HK-2 (cell line): Measurements from ENCODE around the gene MRTFA.

Experiments used
- DNase-seq: peaks from one replicate; pipeline ENCODE4 v3.0.0-alpha.2; 2018; ENCODE audit not compliant: unreplicated experiment

The MRTFA gene

GRCh38 chr22:40410731-40411505 lies 225.6 kb downstream of the MRTFA start:
- no peak for DNase-seq

GRCh38 chr22:40410272-40410671 lies 226.2 kb downstream of the MRTFA start:
- DNase-seq = no peak

- DNase-seq = no peak
Observed at GRCh38 chr22:40409613-40410113, 226.9 kb downstream of the MRTFA start.

DNA sequence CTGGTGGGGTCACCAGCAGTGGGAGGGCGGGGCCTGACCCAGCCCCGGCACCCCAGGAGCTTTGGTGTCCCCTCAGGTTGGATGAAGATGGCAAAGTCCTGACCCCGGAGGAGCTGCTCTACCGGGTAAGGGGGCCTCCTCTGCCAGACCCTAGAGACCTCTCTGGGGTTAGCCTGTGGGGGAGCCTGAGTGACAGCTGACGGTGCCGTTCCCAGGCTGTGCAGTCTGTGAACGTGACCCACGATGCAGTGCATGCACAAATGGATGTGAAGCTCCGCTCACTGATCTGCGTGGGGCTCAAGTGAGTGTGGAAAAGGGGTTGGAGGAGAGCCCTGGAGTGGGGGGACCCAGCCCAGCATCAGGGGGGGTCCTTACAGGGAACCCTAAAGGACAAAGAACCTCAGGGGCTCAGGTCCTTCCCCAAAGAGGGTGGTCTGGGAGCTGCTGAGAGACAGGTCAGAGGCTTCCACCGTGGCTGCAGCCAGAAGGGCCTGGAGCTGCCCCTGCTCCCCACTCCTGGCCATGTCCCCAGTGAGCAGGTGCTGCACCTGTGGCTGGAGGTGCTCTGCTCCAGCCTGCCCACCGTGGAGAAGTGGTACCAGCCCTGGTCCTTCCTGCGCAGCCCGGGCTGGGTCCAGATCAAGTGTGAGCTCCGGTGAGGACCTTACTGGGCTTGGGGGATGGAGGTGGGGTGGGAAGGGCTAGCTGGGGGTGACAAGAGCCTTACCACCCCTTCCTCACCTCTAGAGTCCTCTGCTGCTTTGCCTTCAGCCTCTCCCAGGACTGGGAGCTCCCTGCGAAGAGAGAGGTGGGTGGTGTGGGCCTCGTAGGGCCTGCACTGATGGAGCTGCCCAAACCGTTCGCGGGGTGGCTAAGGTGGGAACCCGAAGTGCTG lies 227.6 kb downstream of the MRTFA start:
- DNase-seq = no peak

DNA sequence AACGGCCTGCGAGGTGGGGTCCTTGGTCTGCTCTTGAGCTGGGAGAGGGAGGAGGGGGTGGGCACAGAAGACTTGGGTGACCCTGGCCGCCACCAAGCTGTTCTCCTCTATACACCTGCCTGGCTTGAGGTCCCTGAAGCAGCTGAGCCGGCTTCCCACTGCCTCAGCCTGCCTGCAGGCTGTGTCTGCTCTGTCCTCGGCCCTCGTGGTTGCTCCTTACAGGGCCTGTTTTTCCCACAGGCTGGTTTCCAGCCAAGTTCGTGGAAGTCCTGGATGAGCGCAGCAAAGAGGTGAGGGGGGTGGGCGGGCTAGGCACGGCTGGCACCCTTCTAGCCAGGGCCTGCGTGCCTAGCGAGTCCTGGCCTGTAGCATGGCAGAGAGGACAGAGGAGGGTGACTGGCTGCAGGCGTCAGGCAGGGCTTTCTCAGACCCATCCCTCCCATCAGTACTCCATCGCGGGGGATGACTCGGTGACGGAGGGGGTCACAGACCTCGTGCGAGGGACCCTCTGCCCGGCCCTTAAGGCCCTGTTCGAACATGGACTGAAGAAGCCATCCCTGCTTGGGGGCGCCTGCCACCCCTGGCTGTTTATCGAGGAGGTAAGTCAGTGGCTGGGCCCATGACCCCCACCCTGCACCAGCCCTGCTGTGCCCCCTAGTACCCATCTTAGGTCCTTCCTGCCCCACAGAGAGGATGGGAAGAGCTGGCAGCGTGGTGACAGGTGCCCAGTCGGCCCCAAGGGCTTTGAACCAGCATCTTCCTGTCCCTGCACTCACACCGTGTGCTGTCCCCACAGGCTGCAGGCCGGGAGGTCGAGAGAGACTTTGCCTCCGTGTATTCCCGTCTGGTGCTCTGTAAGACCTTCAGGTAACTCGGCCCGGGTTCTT lies 228.4 kb downstream of the MRTFA start:
- no peak for DNase-seq

GRCh38 chr22:40407021-40407761 lies 229.3 kb downstream of the MRTFA start:
- DNase-seq = no peak

DNA sequence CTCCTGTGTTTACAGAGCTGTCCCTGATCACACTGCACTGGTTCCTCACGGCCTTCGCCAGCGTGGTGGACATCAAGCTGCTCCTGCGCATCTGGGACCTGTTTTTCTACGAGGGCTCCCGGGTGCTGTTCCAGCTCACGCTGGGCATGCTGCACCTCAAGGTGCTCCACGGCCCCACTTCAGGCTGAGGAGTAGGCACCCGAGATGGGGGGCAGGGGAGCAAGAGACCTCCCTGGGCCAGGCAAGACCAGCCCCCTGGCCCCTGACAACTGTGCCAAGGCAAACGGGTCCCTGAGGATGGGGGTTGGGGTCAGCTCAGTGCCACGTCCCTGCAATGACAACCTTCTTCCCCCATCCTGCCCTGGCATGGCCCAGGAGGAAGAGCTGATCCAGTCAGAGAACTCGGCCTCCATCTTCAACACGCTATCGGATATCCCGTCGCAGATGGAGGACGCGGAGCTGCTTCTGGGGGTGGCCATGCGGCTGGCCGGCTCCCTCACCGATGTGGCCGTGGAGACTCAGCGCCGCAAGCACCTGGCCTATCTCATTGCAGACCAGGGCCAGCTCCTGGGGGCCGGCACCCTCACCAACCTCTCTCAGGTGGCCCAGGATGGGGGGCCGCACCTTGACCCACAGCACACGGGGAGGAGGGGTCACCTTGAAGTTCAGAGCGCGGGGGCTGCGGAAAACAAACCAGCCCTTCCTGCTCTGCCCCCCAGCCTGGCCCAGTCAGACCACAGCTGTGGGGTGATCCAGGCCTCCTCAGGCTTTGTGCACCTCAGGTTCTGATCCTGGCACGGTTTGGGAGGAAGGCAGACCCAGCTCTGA lies 230.2 kb downstream of the MRTFA start:
- no peak for DNase-seq

- no peak for DNase-seq
Observed at GRCh38 chr22:40405178-40406062, 231.1 kb downstream of the MRTFA start.

DNA sequence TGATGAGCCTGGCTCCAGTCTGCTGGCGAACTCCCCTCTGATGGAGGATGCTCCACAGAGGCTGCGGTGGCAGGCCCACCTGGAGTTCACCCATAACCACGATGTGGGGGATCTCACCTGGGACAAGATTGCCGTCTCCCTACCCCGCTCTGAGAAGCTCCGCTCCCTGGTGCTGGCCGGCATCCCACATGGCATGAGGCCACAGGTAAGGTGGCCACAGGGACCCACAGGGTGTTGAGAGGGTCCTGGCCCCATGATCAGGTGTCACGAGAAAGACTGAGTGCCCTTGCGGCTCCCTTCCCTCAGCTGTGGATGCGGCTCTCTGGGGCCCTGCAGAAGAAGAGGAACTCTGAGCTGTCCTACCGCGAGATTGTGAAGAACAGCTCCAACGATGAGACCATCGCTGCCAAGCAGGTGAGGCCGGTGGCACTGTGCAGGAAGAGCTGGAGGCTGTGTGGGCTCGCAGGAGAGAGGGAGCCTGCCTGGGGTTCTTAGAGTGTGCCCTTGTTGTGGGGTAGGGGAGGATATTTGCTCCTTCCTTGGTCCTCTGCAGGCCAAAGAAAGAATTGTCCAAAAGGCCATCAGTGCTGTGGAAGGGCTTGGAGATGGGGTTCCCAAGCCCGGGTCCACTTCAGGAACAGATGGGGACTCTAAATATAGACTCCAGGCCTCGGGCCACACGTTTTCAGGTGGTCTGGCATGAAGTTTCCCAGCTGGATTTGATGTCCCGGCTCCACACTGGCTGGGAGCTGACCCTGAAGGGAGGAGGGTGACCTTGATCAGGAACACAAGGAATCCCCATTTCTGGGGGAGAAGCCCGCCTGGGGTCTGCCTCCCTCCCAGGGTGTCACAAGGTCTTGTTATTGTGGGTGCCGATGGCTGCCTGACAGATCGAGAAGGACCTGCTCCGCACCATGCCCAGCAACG lies 232.0 kb downstream of the MRTFA start:
- DNase-seq = no peak

- DNase-seq = no peak
Observed at GRCh38 chr22:40403651-40404050, 232.9 kb downstream of the MRTFA start.

DNA sequence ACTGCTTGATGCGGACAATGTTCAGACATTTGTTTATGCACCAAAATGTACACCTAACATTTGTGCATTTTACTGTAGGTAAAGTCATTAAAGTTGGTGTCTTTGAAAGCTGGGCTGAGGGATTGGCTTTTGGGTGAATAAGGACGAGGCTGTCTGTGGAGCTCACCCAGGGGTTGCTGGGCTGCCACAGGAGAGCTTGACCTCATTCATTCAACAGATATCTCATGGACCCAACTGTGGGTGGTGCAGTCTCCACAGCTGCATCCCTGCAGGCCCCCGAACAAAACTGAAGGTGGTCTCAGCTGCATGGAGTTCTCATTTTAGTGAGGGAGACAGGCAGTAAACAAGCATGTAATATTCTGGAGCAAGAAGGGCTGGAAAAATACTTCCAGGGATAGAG lies 233.4 kb downstream of the MRTFA start:
- no peak for DNase-seq

DNA sequence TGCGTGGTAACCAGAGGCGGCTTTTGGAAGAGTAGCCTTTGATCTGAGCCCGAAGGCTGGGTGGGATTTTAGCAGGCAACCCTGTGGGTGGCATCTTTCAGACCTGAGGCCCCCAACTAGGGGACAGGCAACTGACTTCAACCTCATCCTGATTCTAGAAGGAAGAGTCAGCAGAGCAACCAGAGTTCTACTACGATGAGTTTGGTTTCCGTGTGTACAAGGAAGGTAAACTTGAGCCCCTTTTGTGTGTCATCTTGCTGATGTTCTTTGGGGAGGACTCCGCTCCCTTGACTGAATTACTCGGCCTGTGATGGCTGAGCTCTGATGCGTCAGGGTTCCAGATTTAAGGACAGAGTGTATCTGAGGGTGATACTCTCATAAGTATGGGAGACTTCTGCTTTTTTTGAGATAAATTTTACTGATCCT lies 234.5 kb downstream of the MRTFA start:
- no peak for DNase-seq

- no peak for DNase-seq
Observed at GRCh38 chr22:40401532-40401931, 235.0 kb downstream of the MRTFA start.

- DNase-seq = no peak
Observed at GRCh38 chr22:40400159-40400558, 236.4 kb downstream of the MRTFA start.

DNA sequence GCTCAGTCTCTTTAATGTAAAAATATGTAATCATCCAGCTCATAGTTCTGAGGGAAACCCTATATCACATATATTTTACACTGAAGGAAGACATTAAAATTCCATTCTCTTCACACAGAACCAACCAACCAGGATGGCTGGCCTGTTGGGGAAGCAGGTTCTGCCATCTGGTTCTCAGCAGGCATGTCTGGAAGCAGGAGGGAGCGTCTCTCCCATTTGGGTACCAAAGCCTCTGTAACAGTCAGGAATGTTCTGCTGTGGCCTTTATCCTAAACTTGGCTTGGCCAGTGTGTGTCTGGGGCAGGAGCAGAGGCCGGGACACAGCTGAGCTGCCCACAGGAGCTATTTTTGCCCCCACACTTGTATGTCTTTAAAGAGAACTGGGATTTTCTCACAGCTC lies 236.9 kb downstream of the MRTFA start:
- DNase-seq = no peak

DNA sequence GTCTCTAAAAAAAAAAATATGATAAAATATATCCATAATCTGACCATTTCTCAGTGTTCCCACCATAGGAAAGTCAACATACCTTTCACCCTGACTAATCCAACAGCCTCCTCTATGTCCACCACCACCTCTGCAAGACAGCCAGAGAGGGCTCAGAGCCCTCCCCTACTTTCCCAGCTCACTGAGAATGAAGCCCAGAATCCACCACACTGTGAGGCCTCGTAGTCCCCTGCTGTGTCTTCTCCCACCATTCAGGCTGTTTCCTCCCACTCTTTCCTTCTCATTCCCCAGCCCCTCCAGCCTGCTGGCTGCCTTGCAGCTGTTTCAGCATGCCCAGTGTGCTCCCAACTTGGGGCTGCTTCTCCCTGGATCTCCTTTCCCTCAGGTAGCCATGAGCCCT lies 239.1 kb downstream of the MRTFA start:
- no peak for DNase-seq

GRCh38 chr22:40396882-40397281 lies 239.6 kb downstream of the MRTFA start:
- DNase-seq = no peak

- no peak for DNase-seq
Observed at GRCh38 chr22:40395607-40396006, 240.9 kb downstream of the MRTFA start.
